ENCODE measurements around the gene CCND2. TPM values are rescaled to one million over a fixed set of nuclear protein-coding genes. Genes with fewer than 3 reads are reported as not detected.

Gene CCND2
- total RNA-seq, 3 donors from 2014 or later = 43.3 to 72.8 (median 53.7) TPM

GRCh38 chr12:4272424-4273272, 914 bp upstream of the CCND2 start:
- Histone ChIP-seq H3K36me3 (no peaks in the 10 kb centered on the region), H3K9me3 (no peaks in the 10 kb centered on the region), H3K4me3 (peak overlapping the region; percentile 62 to 83 (median 78)), H3K4me1 (no peaks in the 10 kb centered on the region), H3K27me3 (peaks cover 0 to 42% of the 10 kb centered on the region in 2 donors), H3K27ac (peak overlapping the region; percentile 85 to 92)
- TF ChIP-seq POLR2AphosphoS5 (IDR thresholded peaks at IDR 0.05) (no peak), CTCF (IDR thresholded peaks at IDR 0.05) (no peak), POLR2A (IDR thresholded peaks at IDR 0.05) (no peak)
- intact Hi-C loops (cut with DNase I; ENCODE audit: low total_unique reads) = no loop called here
- DNase-seq (ENCODE audit: low spot score in 2 of 2) = peak in 1 of 2 donors; percentile 48

GRCh38 chr12:4273273-4273651, 300 bp upstream of the CCND2 start:
- peak overlapping the region; percentile 62 to 83 (median 78) for H3K4me3 ChIP-seq
- H3K27ac ChIP-seq = peak overlapping the region; percentile 85 to 92
- DNase-seq (ENCODE audit: low spot score in 2 of 2) = no peak
- intact Hi-C loops (cut with DNase I; ENCODE audit: low total_unique reads) = no loop called here
- TF ChIP-seq CTCF (IDR thresholded peaks at IDR 0.05) = no peak
- TF ChIP-seq POLR2A (IDR thresholded peaks at IDR 0.05) = no peak
- H3K27me3 ChIP-seq = peaks cover 0 to 42% of the 10 kb centered on the region in 2 donors
- H3K9me3 ChIP-seq = no peaks in the 10 kb centered on the region
- no peaks in the 10 kb centered on the region for H3K36me3 ChIP-seq
- H3K4me1 ChIP-seq = no peaks in the 10 kb centered on the region

- DNase-seq (ENCODE audit: low spot score in 2 of 2) = no peak
- no peak for TF ChIP-seq CTCF (IDR thresholded peaks at IDR 0.05)
- TF ChIP-seq POLR2AphosphoS5 (IDR thresholded peaks at IDR 0.05) = no peak
- no peak for TF ChIP-seq POLR2A (IDR thresholded peaks at IDR 0.05)
- peak overlapping the region; percentile 85 to 92 for H3K27ac ChIP-seq
- H3K27me3 ChIP-seq = peaks cover 0 to 38% of the 10 kb centered on the region in 2 donors
- intact Hi-C loops (cut with DNase I; ENCODE audit: low total_unique reads) = no loop called here
- H3K9me3 ChIP-seq = no peaks in the 10 kb centered on the region
- H3K4me3 ChIP-seq = peak overlapping the region; percentile 62 to 83 (median 78)
- H3K36me3 ChIP-seq = no peaks in the 10 kb centered on the region
- H3K4me1 ChIP-seq = no peaks in the 10 kb centered on the region
These were observed 944 bp downstream of the CCND2 start for GRCh38 chr12:4274396-4275015.

- intact Hi-C loops (cut with DNase I; ENCODE audit: low total_unique reads) = no loop called here
- H3K36me3 ChIP-seq = no peaks in the 10 kb centered on the region
- H3K4me1 ChIP-seq = no peaks in the 10 kb centered on the region
- no peaks in the 10 kb centered on the region for H3K9me3 ChIP-seq
- no peak for DNase-seq (ENCODE audit: low spot score in 2 of 2)
- peak overlapping the region; percentile 85 to 92 for H3K27ac ChIP-seq
- TF ChIP-seq POLR2AphosphoS5 (IDR thresholded peaks at IDR 0.05) (no peak), CTCF (IDR thresholded peaks at IDR 0.05) (no peak), POLR2A (IDR thresholded peaks at IDR 0.05) (no peak)
- peaks cover 0 to 38% of the 10 kb centered on the region in 2 donors for H3K27me3 ChIP-seq
- peak overlapping the region; percentile 62 to 83 (median 78) for H3K4me3 ChIP-seq
These were observed 1.7 kb downstream of the CCND2 start for GRCh38 chr12:4275016-4275869.

Data from breast epithelium (tissue), 4 donors.